WTC11 (cell line): ENCODE data around the gene TTC28.

Source experiments
- CTCF ChIP-seq: fragments of 200-600 bp; IDR thresholded peaks from 2 replicates; pipeline ENCODE4 v1.8.0; 2022; ENCODE audit warnings: antibody characterized with exemption
- FOXJ3 ChIP-seq: sonication (generic); formaldehyde crosslinking; IDR thresholded peaks from 2 replicates; pipeline ENCODE4 v1.9.0; 2021; ENCODE audit warnings: missing genetic modification reagents, mild to moderate bottlenecking, borderline replicate concordance
- FOXP1 ChIP-seq: sonication (generic); formaldehyde crosslinking; IDR thresholded peaks from 2 replicates; pipeline ENCODE4 v1.8.0; 2022; ENCODE audit warnings: missing genetic modification reagents, mild to moderate bottlenecking, moderate library complexity, borderline replicate concordance
- GABPB1 ChIP-seq: sonication (generic); formaldehyde crosslinking; IDR thresholded peaks from 2 replicates; pipeline ENCODE4 v1.8.1; 2023; ENCODE audit warnings: mild to moderate bottlenecking, missing genetic modification reagents
- IRF1 ChIP-seq: sonication (generic); formaldehyde crosslinking; IDR thresholded peaks from 2 replicates; pipeline ENCODE4 v1.8.0; 2023; ENCODE audit warnings: missing genetic modification reagents
- USF1 ChIP-seq: sonication (generic); formaldehyde crosslinking; IDR thresholded peaks from 2 replicates; pipeline ENCODE4 v1.8.0; 2022; ENCODE audit warnings: mild to moderate bottlenecking, missing genetic modification reagents
- ZNF232 ChIP-seq: sonication (generic); formaldehyde crosslinking; IDR thresholded peaks from 2 replicates; pipeline ENCODE4 v1.8.0; 2022; ENCODE audit warnings: mild to moderate bottlenecking, missing genetic modification reagents

- TF ChIP-seq GABPB1 (CRISPR knock-in tag) (no peak), FOXP1 (CRISPR knock-in tag) (no peak), IRF1 (CRISPR knock-in tag) (no peak), CTCF (no peak), USF1 (CRISPR knock-in tag) (no peak), FOXJ3 (no peak), ZNF232 (CRISPR knock-in tag) (no peak)
Measured at GRCh38 chr22:27949421-27949820, 730.2 kb downstream of the TTC28 start.
